GM19043 (cell line): ENCODE results near the gene LRIG1.
A peak's percentile ranks its signal among the peaks of the same experiment; 100 is the strongest.

Experiments used
- ATAC-seq: cut with Tn5 transposase; IDR thresholded peaks from one replicate; pipeline ENCODE4 v1.9.1; 2021; ENCODE audit warnings: low read depth; ENCODE audit not compliant: unreplicated experiment

The LRIG1 gene

DNA sequence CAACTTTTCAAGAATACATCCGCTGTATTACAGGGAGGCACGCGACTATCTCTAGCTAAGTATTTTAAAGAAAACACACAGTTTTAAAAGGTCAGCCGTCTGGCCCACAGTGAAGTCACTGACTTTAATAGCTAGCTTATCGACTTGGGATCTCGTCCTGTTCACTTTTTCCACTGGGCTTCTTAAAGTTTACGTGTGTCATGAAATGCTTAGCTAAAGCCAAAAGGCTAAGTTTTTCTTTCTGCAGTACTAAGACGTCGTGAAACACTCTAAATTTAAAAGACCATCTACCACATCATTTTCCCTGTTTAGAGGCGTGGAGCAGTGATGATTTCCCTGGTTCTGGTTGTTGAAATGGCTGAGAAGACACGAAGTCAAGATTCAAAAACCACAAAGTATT lies 27.1 kb downstream of the LRIG1 start:
- no peak for ATAC-seq

DNA sequence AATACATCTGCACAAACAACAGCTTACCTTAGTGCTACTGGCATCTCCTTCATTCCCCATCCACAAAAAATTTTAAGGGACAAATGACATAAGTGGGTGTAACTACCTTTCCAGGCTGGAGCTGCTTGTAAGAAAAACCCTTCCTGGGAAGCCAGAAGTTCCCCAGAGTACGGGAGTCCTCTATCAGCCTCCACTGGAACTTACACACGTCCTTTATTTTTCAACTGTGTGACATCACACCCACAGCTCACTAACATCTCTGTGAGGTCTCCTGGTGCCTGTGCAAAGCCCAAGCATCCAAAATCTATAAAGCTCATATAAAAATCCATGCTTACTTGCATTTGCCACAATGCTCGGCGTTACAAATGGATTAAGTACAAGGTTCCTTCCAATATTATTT lies 27.6 kb downstream of the LRIG1 start:
- no peak for ATAC-seq

DNA sequence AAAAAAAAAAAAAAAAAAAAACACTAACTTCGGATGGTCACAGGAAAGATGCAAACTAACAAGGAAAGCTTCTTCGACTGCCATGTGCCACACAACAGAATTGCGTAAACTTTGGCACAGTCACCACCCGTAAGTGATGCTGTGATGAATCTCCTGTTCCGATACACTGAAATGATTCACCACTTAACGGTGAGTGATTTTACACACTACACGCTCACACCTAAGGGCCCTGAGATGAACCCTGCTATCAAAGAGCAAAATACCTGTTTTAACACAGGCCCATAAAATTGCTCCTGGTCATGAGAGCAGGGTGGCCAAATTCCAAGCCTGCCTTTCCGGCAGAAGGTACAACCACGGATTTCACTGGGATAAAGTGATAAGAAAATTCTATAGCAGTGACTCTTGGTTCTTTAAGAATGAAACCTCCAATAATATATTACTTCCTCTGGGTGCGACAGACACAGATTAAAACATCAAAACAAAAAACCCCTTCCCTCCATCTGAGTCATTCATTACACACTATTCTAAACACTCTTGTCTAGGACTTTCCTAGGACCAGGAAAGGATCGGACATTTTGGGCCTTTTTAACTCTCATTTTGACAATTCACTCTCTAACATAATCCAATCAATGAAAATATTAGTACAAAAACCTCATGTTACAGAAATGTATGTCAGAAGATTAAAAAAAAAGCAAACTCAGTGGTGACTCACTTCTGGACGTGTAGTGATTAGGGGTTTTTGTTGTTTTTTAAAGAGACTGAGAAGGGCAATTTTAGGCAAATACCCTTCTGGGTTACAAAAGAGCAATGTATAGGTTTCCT lies 28.3 kb downstream of the LRIG1 start:
- ATAC-seq = peak; percentile 58

DNA sequence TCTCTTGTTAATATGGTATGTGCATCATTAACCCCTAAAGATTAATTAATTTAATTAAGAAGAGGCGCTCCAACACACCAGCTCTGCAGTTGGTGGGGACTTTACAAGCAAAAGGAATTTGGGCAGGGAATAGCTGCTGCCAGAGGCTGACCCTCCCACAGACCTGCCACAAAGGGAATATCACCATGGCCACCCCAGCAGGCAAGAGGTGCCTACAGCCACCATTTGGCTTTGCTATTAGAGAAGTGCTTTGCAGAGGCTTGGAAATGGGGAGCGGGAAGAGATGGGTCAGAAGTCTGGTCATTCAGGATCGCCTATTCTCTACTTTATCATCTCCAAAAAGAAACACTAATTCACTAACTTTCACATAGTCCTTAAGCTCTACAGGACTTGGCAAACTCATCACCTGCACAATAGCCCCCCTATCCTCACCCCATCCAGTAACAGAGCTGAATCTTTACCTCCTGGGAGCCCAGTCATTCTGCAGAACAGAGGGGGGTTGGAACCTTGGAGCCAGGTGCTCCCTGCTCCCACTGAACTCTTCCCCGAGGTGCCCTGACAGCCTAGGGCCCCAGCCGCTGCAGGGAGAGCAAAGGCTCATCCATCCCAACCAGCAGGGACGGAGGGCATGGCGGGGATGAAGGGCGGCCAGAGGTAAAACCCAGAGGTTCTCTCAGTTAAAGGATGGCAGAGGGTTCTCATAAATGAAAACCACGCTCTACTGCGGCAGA lies 29.7 kb downstream of the LRIG1 start:
- no peak for ATAC-seq

DNA sequence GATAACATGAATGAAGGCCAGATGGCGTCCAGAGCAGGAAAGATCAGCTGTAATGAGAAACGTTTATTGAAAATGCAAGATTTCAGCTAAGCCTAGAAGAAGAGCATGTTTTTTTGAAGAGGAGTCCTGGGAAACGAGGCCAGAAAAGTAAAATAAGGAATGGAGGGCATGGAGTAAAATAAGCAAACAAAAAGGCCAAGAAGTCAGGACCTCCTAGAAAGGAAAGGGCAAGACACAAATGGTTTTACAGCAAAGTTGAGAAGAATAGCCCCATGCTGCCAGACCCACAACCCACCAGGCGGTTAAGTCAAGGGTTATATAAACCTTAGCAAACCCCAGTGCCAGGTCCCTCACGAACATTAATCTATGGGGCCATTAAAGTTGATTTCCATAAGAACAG lies 30.5 kb downstream of the LRIG1 start:
- no peak for ATAC-seq

DNA sequence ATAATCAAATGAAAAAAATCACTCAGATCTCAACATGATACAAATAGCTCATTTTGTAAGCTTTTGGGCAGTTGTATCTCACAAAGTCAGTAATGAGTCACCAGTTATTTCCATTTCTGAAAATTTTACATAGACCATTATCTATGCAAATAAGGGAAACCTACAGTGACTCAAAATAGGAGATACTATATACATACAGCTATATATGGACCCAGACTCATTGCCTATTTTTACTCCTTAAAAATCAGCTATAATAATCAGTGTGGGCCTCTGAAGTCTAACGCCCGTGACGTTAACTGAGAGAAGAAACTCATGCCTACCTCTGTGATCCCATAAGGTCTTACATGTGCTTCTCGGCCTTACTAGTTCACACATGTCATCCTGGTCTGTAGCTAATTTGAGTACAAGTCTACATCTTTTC lies 31.6 kb downstream of the LRIG1 start:
- ATAC-seq = peak; percentile 60

DNA sequence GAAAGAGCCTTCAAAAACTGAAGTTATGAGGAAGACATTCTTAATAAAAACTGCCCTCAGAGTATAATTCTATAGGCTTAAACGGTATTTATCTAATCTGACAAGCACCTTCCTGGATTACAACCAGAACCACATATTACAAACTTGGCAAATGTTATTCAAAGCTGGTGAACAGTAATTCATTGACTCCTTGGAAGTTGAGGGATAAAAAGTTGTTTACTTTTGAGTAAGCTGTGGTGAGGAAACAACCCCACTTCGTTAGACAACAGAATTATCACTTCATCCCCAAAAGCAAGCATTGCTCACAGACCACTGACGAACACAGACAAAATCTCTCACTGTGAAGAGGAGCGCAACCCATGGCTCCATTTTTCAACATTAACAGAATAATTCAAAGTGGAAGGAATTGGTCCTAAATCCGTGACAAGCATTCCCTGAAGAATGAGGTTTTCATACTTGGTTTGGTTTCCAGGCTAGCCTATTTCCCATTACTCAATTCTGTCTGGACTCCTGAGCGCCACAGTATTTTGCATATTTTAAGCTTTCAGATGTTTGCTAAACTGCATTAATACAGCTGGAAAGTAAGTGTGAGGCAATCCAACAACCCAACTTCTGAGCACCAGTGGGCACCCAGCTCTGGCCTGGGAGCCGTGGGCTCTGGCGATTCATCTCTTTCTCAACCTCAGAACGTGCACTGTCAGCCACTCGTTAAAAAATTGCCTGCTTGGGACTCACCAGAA lies 32.7 kb downstream of the LRIG1 start:
- ATAC-seq = no peak

DNA sequence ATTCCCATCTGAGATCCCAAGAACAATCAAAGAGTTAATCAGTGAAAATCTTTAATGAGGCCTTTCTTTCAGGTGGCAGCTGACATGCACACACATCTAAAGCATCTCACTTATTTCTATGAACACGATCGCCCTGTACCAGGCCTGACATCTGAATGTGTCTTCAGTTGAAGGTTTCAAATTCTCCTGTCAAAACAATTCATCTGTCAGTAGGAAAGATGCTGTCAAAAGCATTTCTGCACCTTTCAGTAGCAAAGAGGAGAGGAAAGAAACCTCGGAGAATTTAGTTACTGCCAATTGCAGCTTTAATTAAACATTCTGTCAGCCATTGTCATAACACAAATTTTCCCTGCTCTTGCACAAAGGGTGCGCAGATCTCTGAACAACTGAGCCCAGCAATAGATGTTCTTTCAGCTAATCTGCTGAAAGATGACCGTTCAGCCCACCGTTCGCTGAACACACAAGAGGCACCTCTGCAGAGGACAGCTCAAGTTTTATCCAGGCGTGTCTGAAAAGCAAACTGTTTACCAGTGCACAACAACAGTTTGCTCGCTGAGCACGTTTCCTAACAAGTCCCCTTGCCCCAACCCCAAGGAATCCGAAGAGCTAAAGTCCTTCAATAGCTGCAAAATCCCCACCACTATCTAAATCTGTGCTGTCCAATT lies 34.1 kb downstream of the LRIG1 start:
- ATAC-seq = no peak

DNA sequence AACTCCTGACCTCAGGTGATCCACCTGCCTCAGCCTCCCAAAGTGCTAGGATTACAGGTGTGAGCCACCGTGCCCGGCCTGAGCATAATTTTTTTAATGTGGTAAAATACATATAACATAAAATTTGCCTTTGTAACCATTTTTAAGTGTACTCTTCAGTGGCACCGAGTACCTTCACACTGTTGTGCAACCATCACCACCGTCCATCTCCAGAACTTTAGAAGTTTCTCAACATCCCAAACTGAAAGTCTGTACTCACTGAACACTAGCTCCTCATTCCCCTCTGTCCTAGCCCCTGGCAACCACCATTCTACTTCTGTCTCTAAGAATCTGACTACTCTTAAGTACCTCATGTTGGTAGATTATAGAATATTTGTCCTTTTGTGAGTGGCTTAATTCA lies 35.2 kb downstream of the LRIG1 start:
- ATAC-seq = no peak

DNA sequence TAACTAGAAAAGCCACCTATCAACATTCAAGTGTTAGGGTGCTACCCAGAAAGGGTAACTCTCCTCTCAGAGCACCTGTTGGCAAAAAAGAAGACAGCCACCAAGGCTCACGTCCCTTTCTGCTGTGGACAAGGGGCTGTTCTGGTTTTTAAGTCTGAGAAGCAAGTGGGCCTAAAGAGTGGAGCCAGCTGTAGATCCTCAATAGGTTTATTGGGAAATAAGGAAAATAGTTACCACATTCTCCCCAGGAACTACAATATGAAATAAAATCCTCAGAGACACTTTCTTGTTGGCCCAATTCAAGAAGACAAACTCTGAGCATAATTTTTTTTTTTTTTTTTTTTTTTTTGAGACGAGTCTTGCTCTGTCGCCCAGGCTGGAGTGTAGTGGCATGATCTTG lies 35.8 kb downstream of the LRIG1 start:
- no peak for ATAC-seq

DNA sequence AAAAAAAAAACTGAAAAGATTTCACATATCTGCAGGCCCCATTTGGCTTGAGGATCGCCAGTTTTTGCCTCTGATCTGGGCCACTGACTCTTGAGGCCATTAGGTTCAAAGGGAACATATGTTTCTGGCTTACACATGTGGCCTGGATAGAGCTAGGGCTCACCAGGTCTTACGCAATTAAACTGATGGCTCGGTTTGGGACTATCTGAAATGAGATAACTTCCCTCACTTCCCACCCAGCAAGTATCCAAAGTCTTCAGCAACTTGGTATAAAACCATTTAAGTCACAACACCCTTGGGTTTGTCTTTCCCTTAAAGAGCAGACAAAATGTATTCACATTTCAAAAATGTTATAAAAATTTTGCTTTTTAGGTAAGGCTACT lies 36.3 kb downstream of the LRIG1 start:
- no peak for ATAC-seq

DNA sequence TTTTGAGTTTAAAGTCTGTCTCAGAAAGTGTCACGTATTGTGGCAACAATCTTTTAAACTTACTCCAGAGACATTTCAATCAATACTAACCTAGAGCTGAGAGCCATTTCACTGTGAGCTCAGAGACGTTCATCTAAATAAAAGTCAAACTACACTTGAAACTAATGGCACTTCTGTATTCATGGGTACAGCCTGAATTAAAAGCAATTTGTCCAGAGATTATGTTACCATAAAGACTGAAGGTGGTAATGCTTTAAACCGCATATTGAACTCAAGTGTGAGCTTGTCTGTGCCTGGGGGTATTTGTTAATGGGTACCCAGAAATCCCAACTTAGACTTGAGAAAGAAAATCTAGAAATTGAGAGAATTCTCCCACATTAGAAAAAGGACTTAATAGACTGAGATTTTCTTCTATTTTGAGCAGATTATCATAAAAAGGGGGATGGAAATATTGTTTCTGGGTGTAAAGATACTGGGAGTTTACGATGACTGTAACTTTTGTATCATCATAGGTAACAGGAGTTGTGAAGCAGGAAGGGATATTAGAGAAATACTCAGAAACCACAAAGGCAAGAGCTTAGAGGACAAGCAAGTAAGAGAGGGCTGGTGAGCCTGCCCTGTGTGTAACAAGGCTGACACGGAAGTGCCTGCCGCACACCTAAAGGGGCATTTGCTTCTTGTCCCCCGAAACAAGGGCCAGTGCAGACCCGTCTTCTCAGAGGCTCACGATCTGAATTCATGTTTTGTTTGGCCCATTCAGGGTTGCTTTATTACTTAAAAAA lies 36.9 kb downstream of the LRIG1 start:
- ATAC-seq = no peak

DNA sequence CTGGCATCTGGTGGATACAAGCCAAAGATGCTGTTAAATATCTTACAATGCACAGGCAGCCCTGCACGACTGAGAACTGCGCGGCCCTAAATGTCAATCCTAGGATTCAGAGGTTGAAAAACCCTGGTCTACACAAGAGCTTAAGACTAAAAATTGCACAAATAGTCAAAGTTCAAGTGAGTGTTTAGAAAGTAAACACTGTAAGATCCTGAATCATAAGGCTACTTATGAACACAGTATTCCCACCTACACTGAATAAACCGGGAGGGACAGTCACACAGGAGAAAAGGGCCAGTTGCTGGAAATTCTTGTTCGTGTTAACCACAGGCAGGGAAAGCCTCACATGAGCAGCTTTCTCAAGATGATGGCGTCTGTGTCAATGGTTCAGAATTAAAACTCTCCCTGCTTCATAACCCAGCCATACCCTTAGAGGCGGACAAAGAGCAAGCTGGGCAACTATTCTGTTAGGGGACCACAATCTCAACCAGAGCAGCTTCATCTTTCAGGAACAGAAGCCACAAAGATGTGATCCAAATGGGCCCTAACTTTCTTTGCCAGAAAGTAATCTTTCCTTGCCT lies 37.7 kb downstream of the LRIG1 start:
- ATAC-seq = no peak

DNA sequence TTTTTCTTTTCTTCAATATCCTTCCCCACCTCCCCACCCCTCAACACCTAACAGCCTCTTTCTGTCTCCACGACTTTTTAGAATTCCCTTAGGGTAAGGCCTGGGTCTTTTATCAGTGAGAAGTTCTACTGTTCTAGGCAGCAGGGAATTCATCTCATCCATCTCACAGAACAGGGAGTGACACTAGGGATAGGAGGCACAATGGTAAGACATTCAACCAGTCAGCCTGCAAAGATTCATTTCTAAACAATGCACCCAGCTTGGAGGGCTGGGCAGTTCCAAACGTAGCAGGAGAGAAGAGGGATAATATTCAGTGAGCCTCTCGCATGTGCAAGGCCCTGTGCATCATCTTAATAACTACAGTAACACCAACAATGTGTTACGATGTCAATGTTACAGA lies 43.6 kb downstream of the LRIG1 start:
- no peak for ATAC-seq

DNA sequence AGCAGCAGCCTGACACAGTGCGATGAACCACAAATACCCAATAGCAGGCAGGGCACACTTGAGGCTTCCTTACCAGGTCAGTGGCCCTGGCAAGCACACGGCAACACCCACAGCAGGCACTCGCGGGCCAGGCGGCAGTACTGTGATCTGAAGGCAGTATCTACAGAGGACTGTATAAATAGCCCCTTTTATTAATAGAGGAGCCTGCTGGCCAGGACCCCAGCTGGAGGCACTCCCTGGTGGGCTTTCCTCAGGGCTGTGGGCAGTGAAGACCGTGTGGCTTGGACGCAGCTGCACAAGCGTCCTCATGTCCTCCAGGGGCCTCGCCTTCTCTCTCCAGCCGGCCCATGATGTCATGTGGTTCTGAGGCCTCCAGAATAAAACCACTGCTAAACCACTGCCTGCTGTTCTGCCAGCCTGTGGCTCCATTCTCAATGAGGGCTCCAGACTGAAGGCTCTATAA lies 44.1 kb downstream of the LRIG1 start:
- no peak for ATAC-seq

DNA sequence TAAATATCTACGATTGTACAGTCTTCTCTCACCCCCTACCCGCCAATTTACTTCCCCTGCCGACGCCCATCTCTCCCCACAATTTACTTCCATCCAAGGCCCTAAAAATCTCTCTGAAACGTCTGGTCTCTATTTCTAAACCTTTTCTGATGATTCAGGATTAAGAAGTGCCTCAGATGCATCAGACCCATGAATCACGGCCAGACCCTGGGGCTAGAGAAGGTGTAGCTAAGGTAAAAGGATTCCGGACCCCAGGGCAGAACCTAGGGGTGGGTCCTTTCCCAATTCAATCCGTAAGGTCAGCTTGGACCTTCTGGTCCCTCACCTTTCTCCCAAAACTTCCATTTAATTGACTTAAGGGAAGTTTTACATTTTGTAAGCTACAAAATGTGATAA lies 46.4 kb downstream of the LRIG1 start:
- ATAC-seq = no peak

DNA sequence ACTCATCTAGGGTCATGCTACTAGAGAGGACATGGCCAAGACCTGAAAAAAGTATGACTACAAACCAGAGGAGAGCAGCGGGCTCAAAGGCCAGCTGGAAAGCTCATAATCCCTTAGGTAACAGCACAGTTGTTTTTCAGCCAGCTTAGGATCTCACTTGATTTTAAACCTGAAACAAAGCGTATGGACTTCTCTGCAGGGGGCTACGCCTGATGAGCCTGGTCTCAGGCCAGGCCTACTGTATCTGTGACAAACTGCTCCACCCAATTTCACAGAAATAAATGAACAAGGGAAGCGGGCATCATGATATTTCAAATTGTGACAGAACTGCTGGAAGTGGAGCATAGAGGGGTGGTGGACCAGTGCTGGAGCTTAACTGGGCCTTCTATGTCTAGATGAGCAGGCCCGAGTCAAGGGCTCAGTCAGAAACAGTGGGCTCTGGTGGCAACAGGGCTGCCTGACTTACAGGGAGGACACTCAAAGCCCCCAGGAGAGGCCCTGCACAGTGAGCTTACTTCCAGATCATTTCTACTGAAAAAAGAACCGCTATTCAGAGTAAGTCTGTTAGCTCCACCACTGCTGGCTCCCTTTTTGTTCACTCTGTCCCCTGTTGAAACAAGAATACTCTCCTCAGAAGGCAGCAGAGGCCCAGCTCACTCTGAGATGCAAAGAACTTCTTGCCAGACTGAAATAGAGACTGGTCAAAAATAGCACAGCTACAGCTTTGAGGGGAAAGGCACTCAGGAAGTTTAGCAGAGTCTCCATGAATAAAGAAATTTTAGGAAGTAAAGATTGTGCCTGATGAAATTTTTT lies 47.0 kb downstream of the LRIG1 start:
- ATAC-seq = no peak

DNA sequence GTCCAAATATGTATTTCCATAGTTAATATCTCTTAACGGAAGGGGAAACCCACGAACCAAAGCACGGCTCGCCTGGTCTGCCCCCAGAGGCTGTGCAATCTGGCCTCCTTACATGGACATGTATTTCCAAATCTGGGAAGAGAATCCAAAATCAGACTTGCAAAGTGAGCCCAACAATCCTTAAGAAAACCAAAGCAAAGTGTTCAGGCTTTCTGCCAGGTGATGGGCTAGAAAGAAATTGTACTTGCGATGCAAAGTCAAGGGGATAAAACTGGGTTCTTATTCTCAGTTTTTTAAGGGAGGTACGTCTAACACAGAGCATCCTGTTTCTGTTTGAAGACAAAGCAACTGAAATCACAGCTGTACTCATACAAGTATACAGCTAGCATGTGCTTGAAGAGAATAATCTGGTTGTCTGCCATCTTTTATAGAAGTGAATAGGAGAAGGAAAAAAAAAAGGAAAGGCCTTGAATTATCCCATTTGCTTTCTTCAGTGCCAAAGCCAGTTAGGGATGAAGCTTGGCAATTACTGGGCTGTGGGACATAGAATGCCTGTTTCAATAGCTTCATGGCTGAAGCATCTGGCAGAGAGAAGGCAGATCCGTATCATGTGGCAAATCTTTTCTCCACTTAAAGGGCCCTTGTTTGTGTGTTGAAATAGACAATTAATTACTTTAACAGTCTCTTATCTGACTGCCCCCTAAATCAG lies 48.4 kb downstream of the LRIG1 start:
- ATAC-seq = no peak
